ENCODE measurements around the gene HOXA4. TPM values are rescaled to one million over a fixed set of nuclear protein-coding genes. Genes with fewer than 3 reads are reported as not detected.

Gene HOXA4
- total RNA-seq, 4 donors from 2014 or later: 0.14 to 7.7 (median 0.26) TPM; not detected in 1

- H3K9me3 ChIP-seq: no peaks in the 10 kb centered on the region
- no peak for TF ChIP-seq POLR2A (IDR thresholded peaks at IDR 0.05)
- TF ChIP-seq CTCF (IDR thresholded peaks at IDR 0.05): no peak
- H3K4me3 ChIP-seq: no peak overlapping the region
- peaks cover 0 to 4% of the 10 kb centered on the region in 2 donors for H3K4me1 ChIP-seq
- intact Hi-C loops (cut with DNase I; ENCODE audit: low total_unique reads): no loop called here
- H3K27ac ChIP-seq: peak overlapping the region; percentile 77 to 80
- no peak for DNase-seq
- no peaks in the 10 kb centered on the region for H3K36me3 ChIP-seq
- no peaks in the 10 kb centered on the region for H3K27me3 ChIP-seq
Observed at GRCh38 chr7:27118580-27118979, 12.0 kb downstream of the HOXA4 start.

GRCh38 chr7:27117887-27118491 lies 12.6 kb downstream of the HOXA4 start:
- no peak for DNase-seq
- Histone ChIP-seq H3K27me3 (no peaks in the 10 kb centered on the region), H3K4me1 (peaks cover 0 to 4% of the 10 kb centered on the region in 2 donors), H3K4me3 (no peak overlapping the region), H3K9me3 (no peaks in the 10 kb centered on the region), H3K36me3 (no peaks in the 10 kb centered on the region), H3K27ac (peak overlapping the region; percentile 77 to 80)
- intact Hi-C loops (cut with DNase I; ENCODE audit: low total_unique reads): no loop called here
- TF ChIP-seq POLR2A (IDR thresholded peaks at IDR 0.05) (no peak), CTCF (IDR thresholded peaks at IDR 0.05) (no peak)

GRCh38 chr7:27116962-27117886 lies 13.3 kb downstream of the HOXA4 start:
- H3K9me3 ChIP-seq: no peaks in the 10 kb centered on the region
- no peaks in the 10 kb centered on the region for H3K27me3 ChIP-seq
- H3K4me3 ChIP-seq: no peak overlapping the region
- no peak for DNase-seq
- peak overlapping the region; percentile 77 to 80 for H3K27ac ChIP-seq
- TF ChIP-seq POLR2A (IDR thresholded peaks at IDR 0.05): no peak
- TF ChIP-seq CTCF (IDR thresholded peaks at IDR 0.05): no peak
- H3K36me3 ChIP-seq: no peaks in the 10 kb centered on the region
- H3K4me1 ChIP-seq: peaks cover 4 to 6% of the 10 kb centered on the region in 2 donors
- intact Hi-C loops (cut with DNase I; ENCODE audit: low total_unique reads): no loop called here

- H3K27me3 ChIP-seq: no peaks in the 10 kb centered on the region
- H3K9me3 ChIP-seq: no peaks in the 10 kb centered on the region
- H3K4me3 ChIP-seq: peak overlapping the region in 1 of 2 donors; percentile 19
- no peak for DNase-seq
- intact Hi-C loops (cut with DNase I; ENCODE audit: low total_unique reads): no loop called here
- H3K4me1 ChIP-seq: peaks cover 5 to 12% of the 10 kb centered on the region in 2 donors
- H3K36me3 ChIP-seq: no peaks in the 10 kb centered on the region
- TF ChIP-seq POLR2A (IDR thresholded peaks at IDR 0.05) (no peak), CTCF (IDR thresholded peaks at IDR 0.05) (no peak)
- peak overlapping the region; percentile 77 to 80 for H3K27ac ChIP-seq
Observed at GRCh38 chr7:27116031-27116961, 14.3 kb downstream of the HOXA4 start.
